ENCODE data around the gene FZD7. TPM values are rescaled to one million over a fixed set of nuclear protein-coding genes. Genes with fewer than 3 reads are reported as not detected.

The FZD7 gene
- total RNA-seq = 12.1 and 16.1 TPM in 2 replicates

GRCh38 chr2:202033317-202034248 lies at the start of gene FZD7:
TSS of gene FZD7 (plus strand) at chr2:202033855. CDS start at chr2:202034648, 793 bp downstream.

GRCh38 chr2:202072737-202073401 lies 39.2 kb downstream of the FZD7 start, which contains the start of gene KIAA2012:
TSS of gene KIAA2012 (plus strand) at chr2:202073255. CDS start at chr2:202073628, 373 bp downstream.

Other genes starting within 250 kb of the FZD7 start
- gene CDK15, start 227.3 kb upstream of the FZD7 start, total RNA-seq = 2.9 and 6.2 TPM in 2 replicates
- gene KIAA2012, start 39.4 kb downstream of the FZD7 start, total RNA-seq = not detected in 2 replicates
- gene SUMO1, start 204.7 kb downstream of the FZD7 start, total RNA-seq = 101 and 144 TPM in 2 replicates
- 40.1 and 78.3 TPM in 2 replicates for gene NOP58, start 231.9 kb downstream of the FZD7 start, total RNA-seq